ENCODE results near the gene PRKAR1A. TPM values are rescaled to one million over a fixed set of nuclear protein-coding genes. Genes with fewer than 3 reads are reported as not detected.

Gene PRKAR1A
- total and polyA plus RNA-seq, 2 of the 8 experiments (the other 6 are each of a cell fraction or from before 2014, with no cell fraction given), result 39.3 to 149 TPM

DNA sequence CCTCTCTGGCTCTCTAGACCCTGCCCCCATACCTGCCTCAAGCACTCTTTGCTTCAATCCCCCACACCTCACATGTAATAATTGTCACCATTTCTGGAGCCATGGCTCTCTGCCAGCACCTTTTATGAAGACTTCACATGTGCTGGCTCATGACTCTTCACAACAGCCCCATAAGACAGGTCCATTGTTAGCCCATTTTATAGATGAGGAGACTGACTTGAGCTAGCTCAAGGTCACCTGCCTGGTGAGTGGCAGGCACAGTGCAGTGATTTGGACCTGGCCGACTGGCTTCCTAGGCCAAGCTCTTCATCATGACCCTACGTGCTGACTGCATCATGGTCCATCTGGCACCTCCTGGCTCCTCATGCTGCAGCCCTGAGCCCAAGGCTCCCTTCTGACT lies 63.9 kb downstream of the PRKAR1A start:
- peaks cover 0 to 2% (median 0%) of the 10 kb centered on the region in 4 experiments; a peak in 1 of 7 replicates for H3K4me1 ChIP-seq (replicated peaks in 1 of 4; ENCODE audit: control insufficient read depth in 3 of 4, insufficient read depth in 4 of 4, low read length in 3 of 4)
- no peak overlapping the region for H2AFZ ChIP-seq (ENCODE audit: low read length)
- no peak overlapping the region for H3K14ac ChIP-seq (ENCODE audit: insufficient read length)
- no peak overlapping the region for H3K4me2 ChIP-seq (ENCODE audit: insufficient read depth in 1 of 2, low read depth in 2 of 2, low read length in 2 of 2)
- no peaks in the 10 kb centered on the region for H3K23me2 ChIP-seq (ENCODE audit: low read depth, low read length)
- FAIRE-seq, result no peak
- H3K4ac ChIP-seq (replicated peaks; ENCODE audit: insufficient read length, low read depth, low read length), result no peak overlapping the region
- H3K36me3 ChIP-seq (ENCODE audit: control insufficient read depth in 2 of 4, insufficient read depth in 4 of 4, low read length in 3 of 4), result peaks cover 0 to 8% (median 0%) of the 10 kb centered on the region in 4 experiments; a peak in 1 of 8 replicates
- no peak for TF ChIP-seq RAD21 (IDR thresholded peaks at IDR 0.05 in 1 of 2, conservative IDR thresholded peaks at IDR 0.05 in 1 of 2; ENCODE audit: low read depth in 2 of 2, low read length in 2 of 2)
- TF ChIP-seq EP300 (IDR thresholded peaks at IDR 0.05; ENCODE audit: borderline replicate concordance in 1 of 2, low read depth in 2 of 2, low read length in 2 of 2), result no peak
- no peak for TF ChIP-seq RXRA (IDR thresholded peaks at IDR 0.05; ENCODE audit: insufficient read depth, low read depth, low read length)
- no peak for TF ChIP-seq RNF2 (IDR thresholded peaks at IDR 0.05; ENCODE audit: borderline replicate concordance, low read depth, low read length, missing control alignments, poor library complexity, severe bottlenecking)
- TF ChIP-seq SIX5 (IDR thresholded peaks at IDR 0.05; ENCODE audit: low read depth, low read length), result no peak
- TF ChIP-seq SAP30 (IDR thresholded peaks at IDR 0.05; ENCODE audit: insufficient read depth, insufficient replicate concordance, low read length), result no peak
- no peak for TF ChIP-seq POU5F1 (IDR thresholded peaks at IDR 0.05; ENCODE audit: low read depth, low read length)
- TF ChIP-seq PHF8 (conservative IDR thresholded peaks at IDR 0.05; ENCODE audit: low read depth, low read length), result no peak
- TF ChIP-seq KDM5A (IDR thresholded peaks at IDR 0.05; ENCODE audit: low read length), result no peak
- no peak for TF ChIP-seq RFX5 (IDR thresholded peaks at IDR 0.05; ENCODE audit: borderline replicate concordance, low read depth, low read length)
- no peak for TF ChIP-seq YY1 (IDR thresholded peaks at IDR 0.05; ENCODE audit: low read depth, low read length)
- TF ChIP-seq EGR1 (IDR thresholded peaks at IDR 0.05; ENCODE audit: borderline replicate concordance, low read depth, low read length), result no peak
- H4K8ac ChIP-seq (ENCODE audit: extremely low read depth, insufficient read depth, low read length), result no peak overlapping the region
- no peak overlapping the region for H3K9ac ChIP-seq (replicated peaks in 1 of 4; ENCODE audit: extremely low read depth in 1 of 4, low read depth in 3 of 4, low read length in 3 of 4)
- H2BK5ac ChIP-seq (ENCODE audit: low read depth, low read length), result no peak overlapping the region
- WGBS, 2 experiments (ENCODE audit: extremely low coverage in 1 of 2, insufficient coverage in 1 of 2, insufficient read length in 1 of 2, insufficient replicate concordance in 2 of 2, low coverage in 1 of 2, low lambda C conversion rate in 2 of 2, missing lambda C conversion rate in 1 of 2), result 85% methylated on average over 2 of the region's 2 CpGs; no CpG with 5 or more reads in 1 of the 2 experiments
- CTCF ChIA-PET (ENCODE audit: partially characterized antibody), result interaction anchor here (0.6 to 2.9 kb wide), 12 partner anchors 9 to 970 kb away, joined by 3 to 8 read pairs (median 3); no protein-coding TSS in a partner anchor
- H3K79me1 ChIP-seq (ENCODE audit: low read depth, low read length), result no peaks in the 10 kb centered on the region
- no peak overlapping the region for H4K5ac ChIP-seq (ENCODE audit: insufficient read length, low read depth, low read length)
- POLR2A ChIA-PET (ENCODE audit: partially characterized antibody), result interaction anchor here (1.2 kb wide), 1 partner anchor 9 kb away, joined by 3 read pairs; no protein-coding TSS in a partner anchor
- no peaks in the 10 kb centered on the region for H4K20me1 ChIP-seq (replicated peaks in 1 of 2; ENCODE audit: control insufficient read depth in 1 of 2, insufficient read depth in 2 of 2, low read length in 2 of 2)
- no peaks in the 10 kb centered on the region; a peak in 1 of 4 replicates for H3K9me3 ChIP-seq (ENCODE audit: insufficient read depth in 2 of 2, low read depth in 1 of 2, low read length in 1 of 2)
- H2BK15ac ChIP-seq (ENCODE audit: low read length), result no peak overlapping the region; the same call in 1 of the 2 replicates
- no peak overlapping the region for H2BK12ac ChIP-seq (ENCODE audit: low read depth, low read length)
- no peak for DNase-seq (ENCODE audit: low read depth in 1 of 2, low spot score in 2 of 2)
- no peaks in the 10 kb centered on the region for H3K79me2 ChIP-seq (ENCODE audit: control insufficient read depth in 1 of 2, insufficient read depth in 2 of 2, low read length in 2 of 2)
- H3K4me3 ChIP-seq (ENCODE audit: extremely low read depth in 1 of 4, insufficient read depth in 2 of 4, low read depth in 3 of 4, low read length in 4 of 4), result no peak overlapping the region
- H3K18ac ChIP-seq (ENCODE audit: extremely low read depth, low read length), result no peak overlapping the region
- no peaks in the 10 kb centered on the region for H3K27me3 ChIP-seq (replicated peaks in 1 of 4; ENCODE audit: control insufficient read depth in 3 of 4, extremely low read depth in 1 of 4, insufficient read depth in 3 of 4, low read length in 3 of 4)
- no peak overlapping the region for H4K91ac ChIP-seq (replicated peaks; ENCODE audit: insufficient read length, low read length)
- H2AK5ac ChIP-seq (ENCODE audit: low read depth, low read length), result no peak overlapping the region
- H2BK120ac ChIP-seq (replicated peaks; ENCODE audit: low read depth, low read length), result no peak overlapping the region
- H3K56ac ChIP-seq (replicated peaks; ENCODE audit: insufficient read length, low read depth, low read length), result no peak overlapping the region
- no peak overlapping the region for H3K23ac ChIP-seq (ENCODE audit: insufficient read length)
- H3K27ac ChIP-seq (ENCODE audit: low read depth, low read length), result no peak overlapping the region
- no peak overlapping the region for H2BK20ac ChIP-seq (ENCODE audit: low read length)
